OCI-LY7 (cell line): ENCODE measurements around the gene MVK. TPM values are rescaled to one million over a fixed set of nuclear protein-coding genes. Genes with fewer than 3 reads are reported as not detected.

Experiments used
- BruUV-seq: library from RNA; stranded (reverse); fragments of 400-500 nt; replicated peaks from 2 replicates; lab custom pipeline; 2021; lab: Mats Ljungman, UMichigan
- CTCF ChIA-PET: fragments of 300-600 bp; sonication (Branson Sonifier 250); formaldehyde crosslinking; loops from one replicate; lab custom pipeline; 2022; ENCODE audit warnings: antibody characterized with exemption; ENCODE audit not compliant: unreplicated experiment; lab: Charles Lee
- POLR2A ChIA-PET: fragments of 300-600 bp; sonication (Branson Sonifier 250); formaldehyde crosslinking; loops from one replicate; lab custom pipeline; 2022; ENCODE audit warnings: antibody characterized with exemption; lab: Charles Lee
- DNase-seq: peaks from one replicate; pipeline ENCODE4 v3.0.0-alpha.2; 2015; ENCODE audit warnings: low spot score
- H2AFZ ChIP-seq: fragments of 200-600 bp; sonication (generic), shearing (Covaris generic); 2 replicates; pipeline ENCODE4 v1.6.1; 2014; ENCODE audit warnings: mild to moderate bottlenecking, antibody characterized with exemption, low read length, moderate library complexity
- H3K27ac ChIP-seq: fragments of 200-600 bp; sonication (generic); 2 replicates; pipeline ENCODE4 v1.5.1; 2014; ENCODE audit warnings: mixed run types, low read depth, mild to moderate bottlenecking, moderate library complexity, low read length, inconsistent platforms; ENCODE audit not compliant: poor library complexity, severe bottlenecking
- H3K36me3 ChIP-seq: fragments of 200-600 bp; sonication (generic); 2 replicates; pipeline ENCODE4 v1.6.1; 2014; ENCODE audit warnings: mild to moderate bottlenecking, antibody characterized with exemption, low read length, moderate library complexity, mixed read lengths; ENCODE audit not compliant: insufficient read depth
- H3K4me1 ChIP-seq: fragments of 200-600 bp; sonication (generic); 2 replicates; pipeline ENCODE4 v1.5.1; 2014; ENCODE audit warnings: mild to moderate bottlenecking, low read length; ENCODE audit not compliant: insufficient read depth, poor library complexity, severe bottlenecking
- H3K4me2 ChIP-seq: fragments of 200-600 bp; sonication (generic); 2 replicates; pipeline ENCODE4 v1.6.1; 2014; ENCODE audit warnings: mild to moderate bottlenecking, low read length
- H3K4me3 ChIP-seq: fragments of 200-600 bp; sonication (generic); 2 replicates; pipeline ENCODE4 v1.5.1; 2014; ENCODE audit warnings: mild to moderate bottlenecking, low read depth, low read length; ENCODE audit not compliant: poor library complexity, severe bottlenecking
- H3K79me2 ChIP-seq: fragments of 200-600 bp; sonication (generic); 2 replicates; pipeline ENCODE4 v1.6.1; 2016; ENCODE audit warnings: low read depth, mild to moderate bottlenecking, low read length, moderate library complexity, mixed read lengths; ENCODE audit not compliant: insufficient read depth
- H3K9me2 ChIP-seq: fragments of 200-600 bp; sonication (generic); 2 replicates; pipeline ENCODE4 v1.6.1; 2016; ENCODE audit warnings: mild to moderate bottlenecking, low read length, mixed read lengths; ENCODE audit not compliant: insufficient read depth
- H3K9me3 ChIP-seq: fragments of 200-600 bp; sonication (generic); 2 replicates; pipeline ENCODE4 v1.6.1; 2014; ENCODE audit warnings: mild to moderate bottlenecking, mixed run types, low read length, mixed read lengths
- H4K20me1 ChIP-seq: fragments of 200-600 bp; sonication (generic); 2 replicates; pipeline ENCODE4 v1.6.1; 2014; ENCODE audit warnings: mild to moderate bottlenecking, antibody characterized with exemption, low read length, moderate library complexity, mixed read lengths; ENCODE audit not compliant: insufficient read depth
- EZH2phosphoT487 ChIP-seq: fragments of 200-600 bp; sonication (generic); IDR thresholded peaks from 2 replicates; pipeline ENCODE4 v1.6.1; 2018; ENCODE audit warnings: low read depth, borderline replicate concordance, mild to moderate bottlenecking, mixed run types, antibody characterized with exemption, low read length, moderate library complexity, mixed read lengths
- intact Hi-C: fragments of 100-400 bp; cut with micrococcal nuclease; formaldehyde crosslinking; loops from one replicate; pipeline ENCODE4 v1.10.0; 2022; ENCODE audit not compliant: unreplicated experiment
- total RNA-seq, 2 experiments: library from RNA; depleted of rRNA in 1 of 2; stranded (reverse); fragments of >200 nt in 1 of 2; shearing (Covaris generic) in 1 of 2; gene quantifications; 2 replicates each; pipeline ENCODE4 v1.2.3, GENCODE V29; 2014 to 2022
- TF ChIP-seq, protein P1 (sequence below): fragments of 200-600 bp; sonication (generic); conservative IDR thresholded peaks from 2 replicates; pipeline ENCODE4 v1.5.1; 2014; ENCODE audit warnings: mild to moderate bottlenecking, antibody characterized with exemption, low read length, moderate library complexity, mixed read lengths

Gene MVK
- total RNA-seq, 2 experiments from 2014 or later, result 27.0 to 47.4 TPM

DNA sequence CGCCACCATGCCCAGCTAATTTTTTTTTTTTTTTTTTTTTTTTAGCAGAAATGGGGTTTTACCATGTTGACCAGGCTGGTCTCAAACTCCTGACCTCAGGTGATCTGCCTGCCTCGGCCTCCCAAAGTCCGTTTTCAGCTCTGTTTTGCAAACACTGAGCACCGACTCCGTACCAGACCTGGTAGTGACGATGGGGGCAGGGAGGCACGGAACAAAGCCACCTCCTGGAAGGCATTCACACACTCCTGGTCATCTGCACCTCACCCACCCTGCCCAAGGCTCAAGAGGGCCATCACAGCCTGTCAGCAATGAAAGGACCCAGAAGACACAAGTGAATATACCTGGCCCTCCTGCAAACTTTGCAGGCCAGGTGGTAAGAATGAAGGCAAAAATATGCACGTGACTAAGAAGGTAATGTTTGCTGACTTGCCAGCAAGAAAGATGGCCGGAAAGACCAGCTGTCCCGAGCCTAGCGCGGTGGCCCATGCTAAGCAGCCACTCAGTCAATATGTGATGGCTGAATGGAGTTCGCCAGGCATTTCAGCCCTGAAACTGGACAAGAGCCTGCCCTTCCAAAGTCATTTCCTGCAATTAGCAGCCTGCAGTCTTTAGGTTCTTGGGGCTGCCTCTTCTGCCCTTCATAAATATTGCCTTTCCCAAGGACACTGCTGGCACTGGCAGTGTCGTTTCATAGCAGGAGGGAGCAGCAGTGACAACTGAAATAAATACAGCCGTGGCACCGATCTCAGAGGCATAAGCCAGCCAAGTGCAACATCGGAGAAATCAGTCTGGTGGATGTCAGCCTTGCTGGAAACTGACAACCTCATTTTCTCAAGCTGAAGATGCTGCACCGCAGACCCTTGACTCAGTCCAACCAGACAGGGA, 17.9 kb upstream of the MVK start:
- Histone ChIP-seq H3K4me3 (no peak overlapping the region), H3K4me2 (no peak overlapping the region), H3K27ac (no peak overlapping the region), H3K9me3 (no peaks in the 10 kb centered on the region), H3K36me3 (no peaks in the 10 kb centered on the region), H2AFZ (no peak overlapping the region), H3K4me1 (no peaks in the 10 kb centered on the region), H3K79me2 (no peaks in the 10 kb centered on the region), H4K20me1 (no peaks in the 10 kb centered on the region), H3K9me2 (no peaks in the 10 kb centered on the region)
- DNase-seq, result no peak
- CTCF ChIA-PET, result no interaction called here
- TF ChIP-seq, protein P1, sequence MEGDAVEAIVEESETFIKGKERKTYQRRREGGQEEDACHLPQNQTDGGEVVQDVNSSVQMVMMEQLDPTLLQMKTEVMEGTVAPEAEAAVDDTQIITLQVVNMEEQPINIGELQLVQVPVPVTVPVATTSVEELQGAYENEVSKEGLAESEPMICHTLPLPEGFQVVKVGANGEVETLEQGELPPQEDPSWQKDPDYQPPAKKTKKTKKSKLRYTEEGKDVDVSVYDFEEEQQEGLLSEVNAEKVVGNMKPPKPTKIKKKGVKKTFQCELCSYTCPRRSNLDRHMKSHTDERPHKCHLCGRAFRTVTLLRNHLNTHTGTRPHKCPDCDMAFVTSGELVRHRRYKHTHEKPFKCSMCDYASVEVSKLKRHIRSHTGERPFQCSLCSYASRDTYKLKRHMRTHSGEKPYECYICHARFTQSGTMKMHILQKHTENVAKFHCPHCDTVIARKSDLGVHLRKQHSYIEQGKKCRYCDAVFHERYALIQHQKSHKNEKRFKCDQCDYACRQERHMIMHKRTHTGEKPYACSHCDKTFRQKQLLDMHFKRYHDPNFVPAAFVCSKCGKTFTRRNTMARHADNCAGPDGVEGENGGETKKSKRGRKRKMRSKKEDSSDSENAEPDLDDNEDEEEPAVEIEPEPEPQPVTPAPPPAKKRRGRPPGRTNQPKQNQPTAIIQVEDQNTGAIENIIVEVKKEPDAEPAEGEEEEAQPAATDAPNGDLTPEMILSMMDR, result no peak
- TF ChIP-seq EZH2phosphoT487, result no peak
- no TSS peak for BruUV-seq
- POLR2A ChIA-PET, result interaction anchor here (0.6 to 1.0 kb wide), 2 partner anchors 17 to 454 kb away, joined by 3 read pairs; no protein-coding TSS in a partner anchor
- intact Hi-C loops, result no loop called here

DNA sequence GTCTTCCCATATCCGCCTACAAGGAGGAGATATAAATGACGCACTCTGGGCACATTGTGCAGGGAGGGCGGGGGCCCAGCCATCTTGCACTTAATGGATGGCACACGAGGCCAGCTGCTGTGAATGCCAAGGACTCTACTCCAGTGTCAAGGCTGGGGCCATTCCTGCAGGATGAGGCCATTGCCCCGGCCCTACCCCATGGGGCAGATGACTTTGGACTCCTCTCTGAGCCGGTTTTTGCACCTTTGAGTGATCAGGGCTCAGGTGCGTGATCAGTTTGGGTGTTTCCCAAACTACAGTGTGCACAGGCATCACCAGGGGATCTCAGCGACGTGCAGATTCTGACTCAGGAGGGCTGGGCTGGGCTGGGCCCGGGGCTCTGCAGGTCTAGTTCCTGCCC, 16.4 kb upstream of the MVK start:
- Histone ChIP-seq H3K9me2 (no peaks in the 10 kb centered on the region), H3K79me2 (no peaks in the 10 kb centered on the region), H3K4me1 (no peaks in the 10 kb centered on the region), H4K20me1 (no peaks in the 10 kb centered on the region), H2AFZ (no peak overlapping the region), H3K4me2 (no peak overlapping the region), H3K4me3 (no peak overlapping the region), H3K27ac (no peak overlapping the region), H3K9me3 (peaks cover 5% of the 10 kb centered on the region; the same call in 1 of the 2 replicates), H3K36me3 (peaks cover 8% of the 10 kb centered on the region)
- POLR2A ChIA-PET, result interaction anchor here (1.0 kb wide), 1 partner anchor 17 kb away, joined by 3 read pairs; the partner anchor contains the start of gene MVK
- DNase-seq, result no peak
- intact Hi-C loops, result no loop called here
- no peak for TF ChIP-seq EZH2phosphoT487
- TF ChIP-seq, protein P1, result no peak
- CTCF ChIA-PET, result no interaction called here
- BruUV-seq, result no TSS peak

DNA sequence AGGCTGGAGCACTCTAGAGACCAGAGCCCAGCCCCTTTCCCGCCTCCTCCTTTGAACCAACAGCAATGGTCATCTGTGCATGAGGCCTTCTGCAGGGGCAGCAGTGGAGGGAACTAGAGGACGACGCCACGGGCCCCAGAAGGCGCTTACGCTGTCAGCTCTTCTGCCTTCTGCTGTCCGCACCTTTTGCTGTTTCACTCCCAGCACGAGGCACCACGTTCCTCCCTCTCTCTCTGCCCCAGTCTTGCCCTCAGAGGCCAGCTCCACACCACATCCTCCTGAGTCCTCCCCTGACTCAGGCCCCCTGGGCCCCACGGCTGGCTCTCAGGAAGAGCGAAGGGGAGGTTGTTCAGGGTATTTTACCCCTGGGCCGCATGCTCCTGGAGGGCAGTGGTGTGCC, 15.8 kb upstream of the MVK start:
- BruUV-seq, result no TSS peak
- Histone ChIP-seq H3K9me2 (no peaks in the 10 kb centered on the region), H2AFZ (no peak overlapping the region), H4K20me1 (no peaks in the 10 kb centered on the region), H3K9me3 (peaks cover 10% of the 10 kb centered on the region; the same call in 1 of the 2 replicates), H3K36me3 (peaks cover 14% of the 10 kb centered on the region), H3K79me2 (no peaks in the 10 kb centered on the region), H3K4me2 (no peak overlapping the region), H3K4me3 (no peak overlapping the region), H3K27ac (no peak overlapping the region), H3K4me1 (no peaks in the 10 kb centered on the region)
- intact Hi-C loops, result no loop called here
- POLR2A ChIA-PET, result interaction anchor here (1.0 kb wide), 1 partner anchor 16 kb away, joined by 3 read pairs; the partner anchor contains the start of gene MVK
- DNase-seq, result no peak
- CTCF ChIA-PET, result no interaction called here
- TF ChIP-seq, protein P1, result no peak
- TF ChIP-seq EZH2phosphoT487, result no peak
